ENCODE measurements around the gene C8G.

The C8G gene

DNA sequence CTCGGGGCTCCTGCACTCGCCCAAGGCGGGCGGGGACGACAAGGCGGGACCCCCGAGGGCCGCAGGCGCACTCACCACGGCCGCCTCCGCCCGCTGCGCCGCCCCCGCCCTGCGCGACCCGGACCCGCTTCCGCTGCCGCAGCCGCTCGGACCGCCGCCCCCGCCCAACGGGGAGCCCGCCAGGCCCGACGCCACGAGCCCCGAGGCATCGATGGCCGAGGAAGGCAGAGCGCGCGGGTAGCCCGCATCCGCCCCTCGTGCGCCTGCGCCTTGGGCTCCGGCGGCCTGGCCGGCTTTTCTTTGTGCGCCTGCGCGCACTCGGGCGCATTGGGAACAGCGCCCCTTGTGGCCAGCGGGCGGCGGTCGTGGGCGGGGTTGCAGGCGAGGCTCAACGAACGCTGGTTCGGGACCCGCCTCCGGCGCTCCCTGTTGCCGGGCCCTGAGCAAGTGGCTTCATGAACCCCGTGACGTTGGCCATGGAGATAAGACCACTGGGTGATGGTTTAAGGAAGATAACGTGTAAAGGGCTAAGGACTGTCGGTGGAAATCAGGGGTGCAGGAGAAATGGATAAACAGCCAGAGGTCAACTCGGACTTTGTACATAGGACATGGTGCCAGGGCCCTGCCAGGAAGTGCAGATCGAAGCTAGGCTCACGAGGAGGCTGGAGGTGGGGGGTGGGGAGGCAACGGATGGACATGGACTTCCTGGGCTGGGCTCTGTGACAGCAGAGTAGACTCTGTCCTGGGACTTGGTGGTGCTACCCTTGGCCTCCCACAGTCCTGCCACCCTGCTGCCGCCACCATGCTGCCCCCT is at the start of gene C8G, which contains the start of gene FBXW5:
Gene C8G (plus strand): TSS at position 725 of the 814 bp plus-strand sequence. CDS start 78 bp downstream, at position 803.
Gene FBXW5 (minus strand): TSS at position 220 of the 814 bp plus-strand sequence. CDS start 655 bp downstream, outside the sequence.
- peak; percentile 99 for DNase-seq (ENCODE audit: low spot score)

- no peak for DNase-seq (ENCODE audit: low spot score)
These were observed 49.0 kb upstream of the C8G start for GRCh38 chr9:136896027-136896426.

- no peak for DNase-seq (ENCODE audit: low spot score)
These were observed 46.5 kb upstream of the C8G start for GRCh38 chr9:136898483-136899100.

DNA sequence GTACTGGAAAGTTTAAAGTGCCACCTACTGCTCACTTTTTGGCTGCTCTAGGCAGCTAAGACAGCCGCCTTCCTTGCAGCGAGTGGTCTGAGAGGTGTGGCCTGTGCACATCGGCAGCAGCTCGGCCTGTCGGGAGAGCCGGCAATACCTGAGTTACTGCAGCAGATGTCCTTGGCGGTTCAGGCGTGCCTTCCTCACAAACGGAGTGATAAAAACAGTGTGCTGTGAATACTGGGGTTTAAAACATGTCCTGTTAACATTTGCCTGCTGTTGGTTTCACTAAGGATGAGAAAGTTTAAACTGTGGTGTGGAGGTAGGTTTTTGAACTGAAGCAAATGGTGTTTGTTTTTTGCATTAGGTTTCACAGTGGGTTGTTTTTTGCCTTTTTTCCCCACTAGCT is 45.8 kb upstream of the C8G start:
- DNase-seq (ENCODE audit: low spot score), result no peak

GRCh38 chr9:136900556-136900955 is 44.5 kb upstream of the C8G start:
- no peak for DNase-seq (ENCODE audit: low spot score)

GRCh38 chr9:136900988-136901515 is 44.0 kb upstream of the C8G start:
- DNase-seq (ENCODE audit: low spot score), result no peak

GRCh38 chr9:136901516-136902258 is 43.4 kb upstream of the C8G start:
- no peak for DNase-seq (ENCODE audit: low spot score)

- DNase-seq (ENCODE audit: low spot score), result no peak
These were observed 42.7 kb upstream of the C8G start for GRCh38 chr9:136902259-136902821.

DNA sequence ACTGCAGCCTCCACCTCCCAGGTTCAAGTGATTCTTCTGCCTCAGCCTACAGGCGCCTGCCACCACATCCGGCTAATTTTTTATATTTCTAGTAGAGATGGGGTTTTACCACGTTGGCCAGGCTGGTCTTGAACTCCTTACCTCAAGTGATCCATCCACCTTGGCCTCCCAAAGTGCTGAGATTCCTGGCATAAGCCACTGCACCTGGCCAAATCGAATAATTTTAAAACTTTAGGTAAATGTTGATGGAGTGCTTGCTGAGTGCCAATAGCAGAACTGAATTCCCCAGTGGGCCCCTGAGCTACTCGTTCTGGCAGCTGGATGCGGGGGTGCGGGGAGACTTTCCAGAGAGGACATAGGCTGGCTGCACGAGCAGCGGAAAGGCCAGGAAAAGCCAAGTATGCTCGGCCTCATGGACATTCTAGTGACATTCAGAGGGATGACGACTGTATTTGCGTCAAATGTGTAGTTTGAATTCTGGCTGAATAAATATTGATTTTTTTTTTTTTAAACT is 41.9 kb upstream of the C8G start:
- DNase-seq (ENCODE audit: low spot score), result no peak

- no peak for DNase-seq (ENCODE audit: low spot score)
These were observed 38.8 kb upstream of the C8G start for GRCh38 chr9:136906266-136906665.

GRCh38 chr9:136907011-136907914 is 37.8 kb upstream of the C8G start:
- no peak for DNase-seq (ENCODE audit: low spot score)

GRCh38 chr9:136910197-136910900 is 34.7 kb upstream of the C8G start:
- DNase-seq (ENCODE audit: low spot score), result no peak

- peak; percentile 53 for DNase-seq (ENCODE audit: low spot score)
These were observed 34.2 kb upstream of the C8G start for GRCh38 chr9:136910901-136911245.

- no peak for DNase-seq (ENCODE audit: low spot score)
These were observed 31.2 kb upstream of the C8G start for GRCh38 chr9:136913701-136914438.

DNA sequence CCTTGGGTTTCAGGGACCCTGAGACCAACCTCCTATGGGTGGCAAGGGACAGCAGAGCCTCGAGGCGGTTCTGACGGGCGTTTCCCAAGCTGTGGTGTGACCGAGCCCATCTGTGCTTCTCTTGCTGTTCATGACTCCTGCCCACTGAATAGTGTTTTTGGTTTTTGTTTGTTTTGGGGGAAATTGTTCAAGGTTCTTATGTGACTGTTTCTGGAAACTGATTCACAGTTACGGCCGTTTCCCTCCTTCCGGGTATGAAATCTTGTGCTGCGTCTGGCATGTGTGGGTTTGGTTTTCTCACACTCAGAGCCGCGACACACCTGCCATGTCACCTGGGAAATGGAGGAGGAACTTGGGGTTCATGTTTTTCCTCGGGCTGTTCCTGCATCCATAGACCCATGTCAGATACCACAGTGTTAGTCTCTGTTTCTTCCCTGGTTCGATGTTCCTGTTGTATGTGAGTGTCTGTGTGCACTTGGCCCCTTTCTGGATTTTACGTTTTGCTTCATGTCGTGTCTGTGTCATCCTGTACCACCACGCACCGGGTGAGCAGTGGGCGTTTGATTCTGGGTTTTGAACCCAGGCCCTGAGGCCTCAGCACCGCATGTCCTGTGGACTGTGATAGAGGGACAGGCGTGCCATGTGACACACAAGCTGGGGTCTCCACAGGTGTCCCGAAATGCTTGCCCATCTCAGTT is 29.3 kb upstream of the C8G start:
- DNase-seq (ENCODE audit: low spot score), result no peak

DNA sequence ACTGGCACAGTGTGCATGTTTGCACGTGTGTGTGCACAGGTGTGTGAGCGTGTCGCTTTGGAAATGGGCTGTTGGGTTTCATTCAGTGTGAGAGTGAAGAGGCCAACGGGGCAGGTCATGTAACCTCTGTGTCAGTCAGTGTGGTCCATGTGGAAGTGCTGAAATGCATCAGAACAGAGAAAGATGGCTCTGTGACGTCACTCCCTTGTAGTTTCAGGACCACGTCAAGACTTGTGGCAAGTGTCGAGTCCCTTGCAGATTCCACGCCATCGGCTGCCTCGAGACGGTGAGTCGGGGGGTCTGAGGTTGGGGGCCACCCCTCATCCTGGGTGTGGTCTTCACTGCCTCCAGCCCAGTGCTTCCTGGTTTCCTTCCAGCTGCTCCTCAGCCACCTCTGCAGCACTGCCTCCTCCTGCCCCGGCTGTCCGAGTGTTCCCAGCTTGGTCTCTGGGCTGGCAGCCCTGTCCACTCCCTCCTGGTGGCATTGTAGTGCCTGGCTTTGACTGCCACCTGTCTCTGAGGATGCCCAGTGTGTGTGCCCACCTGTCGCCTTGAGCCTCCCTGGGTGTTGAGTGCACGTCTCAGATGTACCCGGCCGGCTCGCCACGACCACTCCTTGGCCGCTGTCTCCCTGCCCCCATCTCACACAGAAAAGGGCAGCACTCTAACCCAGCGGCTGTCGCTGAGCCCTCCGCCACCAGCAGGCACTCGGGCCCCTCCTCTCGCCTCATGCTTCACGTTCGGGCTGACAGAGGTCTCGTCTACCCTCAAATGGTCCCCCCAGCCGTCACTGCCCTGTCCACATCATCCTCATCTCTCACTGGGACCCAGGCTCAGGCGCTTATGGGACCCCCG is 28.5 kb upstream of the C8G start:
- no peak for DNase-seq (ENCODE audit: low spot score)

DNA sequence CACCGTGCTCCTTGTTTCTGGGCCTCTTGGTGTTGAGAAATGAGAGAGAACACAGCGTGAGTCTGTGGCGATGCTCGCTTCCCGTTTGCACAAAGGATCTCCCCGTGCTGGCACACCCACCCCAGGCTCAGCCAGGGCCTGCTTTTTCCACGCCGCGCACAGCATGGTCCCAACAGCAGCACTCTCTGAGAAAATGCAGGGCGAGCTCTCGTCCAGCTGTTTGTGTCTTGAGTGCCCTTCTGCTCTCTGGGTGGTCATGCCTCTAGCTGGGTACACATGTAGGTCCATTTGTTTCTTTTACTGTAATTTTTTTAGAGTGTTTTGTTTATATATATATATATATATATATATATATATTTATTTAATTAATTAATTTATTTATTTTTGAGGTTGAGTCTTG is 27.1 kb upstream of the C8G start:
- no peak for DNase-seq (ENCODE audit: low spot score)

DNA sequence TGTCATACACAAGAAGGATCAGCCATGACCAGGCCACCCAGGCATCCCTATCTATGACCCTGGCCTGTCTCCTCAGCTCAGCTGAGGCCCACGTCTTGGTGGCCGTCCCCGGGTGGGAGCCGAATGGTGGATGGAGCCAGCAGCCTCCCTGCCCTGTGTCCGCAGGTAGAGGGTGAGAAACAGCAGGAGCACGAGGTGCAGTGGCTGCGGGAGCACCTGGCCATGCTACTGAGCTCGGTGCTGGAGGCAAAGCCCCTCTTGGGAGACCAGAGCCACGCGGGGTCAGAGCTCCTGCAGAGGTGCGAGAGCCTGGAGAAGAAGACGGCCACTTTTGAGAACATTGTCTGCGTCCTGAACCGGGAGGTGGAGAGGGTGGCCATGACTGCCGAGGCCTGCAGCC is 25.0 kb upstream of the C8G start:
- DNase-seq (ENCODE audit: low spot score), result no peak
